ENCODE data around the gene QSOX2.

Gene QSOX2

DNA sequence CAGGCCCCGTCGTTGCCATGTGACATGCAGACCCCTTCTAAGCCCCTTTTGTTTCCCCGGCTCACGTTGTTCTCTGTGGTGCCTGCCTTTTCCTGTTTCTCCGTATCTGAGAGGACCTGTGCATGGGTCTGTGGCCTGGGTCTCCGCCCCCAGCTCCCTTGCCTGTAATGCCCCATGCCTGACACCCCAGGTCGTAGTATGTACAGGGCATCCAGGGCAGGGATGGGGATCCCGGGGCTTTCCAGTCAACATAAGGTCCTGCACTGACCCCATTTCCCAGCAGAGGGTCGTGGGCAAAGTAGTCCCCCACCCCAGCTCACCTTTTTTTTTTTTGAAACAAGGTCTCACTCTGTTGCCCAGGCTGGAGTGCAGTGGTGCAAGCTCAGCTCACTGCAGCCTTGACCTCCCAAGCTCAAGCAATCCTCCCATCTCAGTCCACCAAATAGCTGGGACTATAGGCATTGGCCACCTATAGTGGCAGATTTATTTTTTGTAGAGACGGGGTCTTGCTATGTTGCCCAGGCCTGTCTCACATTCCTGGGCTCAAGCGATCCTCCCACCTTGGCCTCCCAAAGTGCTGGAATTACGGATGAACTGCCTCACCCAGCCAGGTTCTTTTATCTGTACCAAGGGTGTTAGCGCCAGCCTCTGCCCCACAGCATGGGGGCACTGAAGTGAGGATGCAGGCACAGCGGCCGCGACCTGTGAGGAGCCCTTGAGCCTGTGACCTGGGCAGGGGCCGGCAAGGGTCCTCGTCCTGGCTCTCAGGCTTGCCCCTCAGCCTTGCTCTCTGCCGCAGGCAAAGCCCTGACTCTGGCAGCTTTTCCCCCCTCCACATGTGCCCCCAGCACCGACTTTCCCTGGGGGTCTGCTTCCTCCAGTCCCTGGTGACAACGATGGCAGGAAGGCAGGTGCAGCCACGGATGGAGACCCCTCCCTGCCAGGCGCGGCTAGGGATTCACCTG is 19.1 kb upstream of the QSOX2 start:
- no peak for TF ChIP-seq ZNF274 (IDR thresholded peaks at IDR 0.05; ENCODE audit: low read depth, low read length)

DNA sequence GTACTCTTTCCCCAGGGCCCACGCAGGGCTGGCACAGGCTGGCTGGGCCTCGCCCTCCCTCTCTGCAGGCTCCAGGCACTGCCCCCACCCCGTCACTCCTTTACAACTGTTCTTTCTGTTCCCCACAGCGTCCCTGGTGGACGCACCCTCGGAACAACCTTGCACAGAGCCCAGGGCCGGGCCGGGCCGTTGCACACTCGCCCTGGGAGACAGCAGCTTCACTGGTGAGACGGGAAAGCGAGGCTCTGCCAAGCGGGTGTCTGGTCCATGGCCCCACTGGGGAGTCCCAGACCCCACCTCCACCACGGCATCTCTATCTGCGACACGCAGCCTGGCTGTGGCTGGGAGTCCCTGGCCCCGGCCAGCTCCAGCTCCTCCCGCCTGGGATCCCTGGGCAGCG is 18.4 kb upstream of the QSOX2 start:
- TF ChIP-seq ZNF274 (IDR thresholded peaks at IDR 0.05; ENCODE audit: low read depth, low read length): no peak
- no peak overlapping the region for H3K4me3 ChIP-seq (ENCODE audit: low read length)

More for the DNA sequence above, 19.1 kb upstream of the QSOX2 start:
- no peak overlapping the region for H3K4me3 ChIP-seq (ENCODE audit: low read length)

DNA sequence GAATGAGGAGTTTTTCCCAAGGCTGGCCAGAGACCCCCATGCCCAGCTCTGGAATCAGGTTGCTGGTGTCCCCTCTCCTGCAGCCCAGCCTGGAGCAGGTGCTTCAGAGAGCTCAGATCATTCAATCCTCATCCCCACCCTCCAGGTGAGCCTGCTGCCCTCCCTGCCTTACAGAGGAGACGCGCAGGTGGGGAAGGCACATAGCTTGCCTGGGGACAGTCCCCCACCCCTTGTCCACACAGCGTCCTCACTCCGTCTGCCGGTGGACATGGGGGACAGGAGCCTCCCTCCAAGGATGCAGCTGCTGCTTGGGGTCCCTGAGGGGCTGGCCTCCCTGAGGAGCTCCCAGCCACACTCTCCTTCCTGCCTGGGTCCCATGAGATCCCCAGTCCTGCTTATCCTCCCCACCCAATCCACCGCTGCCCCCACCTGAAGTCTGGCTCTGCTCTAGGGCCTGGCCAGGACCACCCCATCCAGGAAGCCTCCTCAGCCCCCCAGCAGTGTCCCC is 17.1 kb upstream of the QSOX2 start:
- no peak overlapping the region for H3K4me3 ChIP-seq (ENCODE audit: low read length)

DNA sequence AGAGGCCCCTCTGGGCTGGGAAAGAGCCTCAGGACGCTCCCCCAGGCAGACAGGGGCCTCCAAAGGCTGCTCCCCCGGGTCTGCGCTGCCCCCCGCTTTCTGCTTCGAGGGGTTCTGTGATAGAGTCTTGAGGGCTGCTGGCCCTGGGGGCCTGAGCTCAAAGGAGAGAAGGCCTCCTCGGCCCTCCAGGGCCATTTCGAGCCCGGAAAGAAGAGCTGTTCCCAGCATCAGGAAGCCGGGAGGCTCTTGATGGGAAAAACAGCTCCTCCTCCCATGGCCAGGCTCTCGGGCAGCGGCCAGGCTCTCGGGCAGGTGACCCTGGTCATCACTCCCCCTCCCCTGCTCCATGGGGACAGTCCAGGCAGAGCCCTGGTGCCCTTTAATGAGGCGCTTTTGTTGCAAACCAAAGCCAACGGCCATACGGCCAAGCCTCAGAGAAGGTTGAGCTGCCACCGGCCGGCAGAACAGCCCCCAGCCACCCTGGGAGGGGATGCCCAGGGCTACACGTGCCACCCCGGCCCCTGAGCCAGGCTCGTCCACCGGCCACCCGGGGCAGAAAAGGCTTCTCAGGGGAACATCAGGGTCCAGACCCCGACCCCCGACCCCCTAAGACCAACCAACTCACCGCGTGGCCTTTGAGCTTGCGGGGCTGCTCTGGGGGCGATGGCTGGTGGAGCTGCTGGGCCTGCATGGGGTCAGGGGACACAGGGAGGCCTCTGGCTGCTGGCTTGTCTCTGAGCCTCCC is 16.2 kb upstream of the QSOX2 start:
- TF ChIP-seq ZNF274 (IDR thresholded peaks at IDR 0.05; ENCODE audit: low read depth, low read length): no peak
- H3K4me3 ChIP-seq (ENCODE audit: low read length): no peak overlapping the region

More for the DNA sequence above, 17.1 kb upstream of the QSOX2 start:
- no peak for TF ChIP-seq ZNF274 (IDR thresholded peaks at IDR 0.05; ENCODE audit: low read depth, low read length)

DNA sequence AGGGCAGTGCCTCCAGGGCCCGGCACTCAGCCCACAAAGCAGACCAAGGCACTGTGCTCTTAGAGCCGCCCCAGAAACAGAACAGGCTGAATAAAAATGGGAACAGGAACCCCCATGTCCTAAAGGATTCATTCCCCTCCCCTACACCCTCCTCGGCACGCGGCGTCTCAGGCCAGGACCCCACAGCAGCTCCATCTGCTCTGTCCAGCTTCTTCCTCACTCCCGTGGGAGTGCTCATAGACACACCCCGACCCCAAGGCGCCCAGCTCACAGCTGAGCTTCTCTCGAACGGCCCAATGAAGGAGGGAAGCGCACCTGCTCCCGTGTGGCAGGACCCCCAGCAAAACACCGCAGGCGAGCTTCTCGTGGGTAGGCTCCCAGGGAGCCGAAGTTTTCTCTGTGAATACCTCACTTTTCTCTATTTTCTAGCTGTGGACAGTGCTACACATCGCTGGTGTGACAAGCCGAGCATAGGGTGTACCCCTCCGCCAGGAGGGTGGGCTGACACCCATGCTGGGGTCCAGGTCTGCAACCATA is 15.4 kb upstream of the QSOX2 start:
- no peak overlapping the region for H3K4me3 ChIP-seq (ENCODE audit: low read length)
- TF ChIP-seq ZNF274 (IDR thresholded peaks at IDR 0.05; ENCODE audit: low read depth, low read length): no peak

DNA sequence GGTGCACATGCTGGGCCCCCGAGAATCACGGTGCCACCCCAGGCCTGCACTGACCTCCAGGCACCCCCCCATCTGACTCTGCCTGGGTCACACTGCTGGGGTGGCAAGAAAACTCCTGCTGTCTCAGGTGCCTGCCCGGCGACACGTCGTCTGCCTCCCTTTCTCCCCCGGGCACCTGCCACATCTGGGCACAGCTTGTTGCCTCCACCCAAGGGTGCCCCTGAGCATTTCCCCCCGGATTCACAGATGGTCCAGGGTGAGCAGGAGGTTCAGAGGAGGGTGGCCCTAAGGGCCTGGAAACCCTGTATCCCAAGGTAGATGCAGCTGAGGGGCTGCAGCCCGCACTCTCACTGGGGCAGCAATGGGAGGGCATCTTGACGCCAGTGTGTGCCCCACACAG is 14.9 kb upstream of the QSOX2 start:
- TF ChIP-seq ZNF274 (IDR thresholded peaks at IDR 0.05; ENCODE audit: low read depth, low read length): no peak
- no peak overlapping the region for H3K4me3 ChIP-seq (ENCODE audit: low read length)

DNA sequence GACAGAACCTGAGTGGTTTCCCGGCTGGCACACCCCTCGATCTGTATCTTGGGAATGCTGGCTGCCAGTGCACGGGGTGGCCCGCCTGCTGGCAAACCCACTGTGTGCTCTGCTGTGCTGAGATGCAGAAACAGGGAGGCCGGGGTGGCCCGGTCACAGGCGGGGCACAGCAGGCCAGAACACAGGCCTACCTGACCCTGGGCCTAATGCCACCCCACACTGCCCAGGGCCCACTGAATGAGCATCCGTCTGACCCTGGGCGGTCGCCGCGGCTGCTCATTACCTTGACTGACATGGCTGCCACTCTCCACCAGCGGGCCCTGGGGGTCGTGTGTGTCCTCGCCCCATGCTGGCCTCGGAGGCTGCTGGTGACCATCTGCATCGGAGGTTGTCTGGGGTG is 14.2 kb upstream of the QSOX2 start:
- H3K4me3 ChIP-seq (ENCODE audit: low read length): no peak overlapping the region

DNA sequence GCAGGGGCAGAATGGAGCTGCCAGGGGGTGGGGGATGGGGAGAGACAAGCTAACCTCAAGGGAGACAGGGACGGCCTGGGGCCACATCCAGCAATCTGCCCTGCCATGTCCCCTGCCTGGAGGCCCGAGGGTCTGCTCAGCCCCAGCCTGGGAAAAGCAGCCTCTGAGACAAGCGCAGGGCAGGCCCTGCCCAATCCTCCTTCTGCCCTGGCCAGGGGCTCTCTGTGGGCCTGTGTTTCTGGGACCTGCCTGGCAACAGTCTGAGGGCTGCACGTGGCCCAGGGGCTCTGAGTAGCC is 13.9 kb upstream of the QSOX2 start:
- no peak for TF ChIP-seq ZNF274 (IDR thresholded peaks at IDR 0.05; ENCODE audit: low read depth, low read length)
- no peak overlapping the region for H3K4me3 ChIP-seq (ENCODE audit: low read length)

More for the DNA sequence above, 14.2 kb upstream of the QSOX2 start:
- no peak for TF ChIP-seq ZNF274 (IDR thresholded peaks at IDR 0.05; ENCODE audit: low read depth, low read length)

DNA sequence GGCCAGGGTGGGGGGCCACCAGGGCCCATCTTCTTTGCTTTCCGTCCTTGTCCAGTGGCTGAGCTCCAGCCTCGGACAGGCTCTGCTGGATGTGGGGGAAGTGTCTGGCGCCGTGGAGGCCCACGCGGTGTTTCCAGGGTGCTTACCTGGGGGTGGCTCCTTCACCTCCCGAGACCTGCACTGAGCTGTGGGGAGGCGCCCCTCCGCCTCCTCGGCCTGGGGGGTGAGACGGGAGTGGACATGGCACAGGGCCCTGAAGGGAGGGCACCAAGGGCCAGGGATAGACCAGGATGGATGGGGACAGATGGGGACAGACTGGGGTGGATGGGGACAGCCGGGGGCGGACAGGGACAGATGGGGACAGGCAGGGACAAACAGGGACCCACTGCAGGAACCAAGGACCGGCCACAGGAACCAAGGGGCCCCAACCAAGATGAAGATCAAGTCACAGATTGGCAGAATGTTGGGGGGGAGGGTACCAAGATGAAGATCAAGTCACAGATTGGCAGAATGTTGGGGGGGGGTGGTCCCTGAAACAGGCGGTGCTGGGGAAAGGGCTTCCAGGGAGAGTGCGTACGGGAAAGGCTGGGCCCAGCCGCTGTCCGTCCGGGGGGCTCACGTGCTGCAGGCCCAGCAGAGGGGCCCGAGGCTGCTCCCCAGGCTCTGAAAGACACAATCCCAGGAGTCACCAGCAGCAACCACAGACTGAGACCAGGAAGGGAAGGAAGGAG is 13.3 kb upstream of the QSOX2 start:
- no peak overlapping the region for H3K4me3 ChIP-seq (ENCODE audit: low read length)
- TF ChIP-seq ZNF274 (IDR thresholded peaks at IDR 0.05; ENCODE audit: low read depth, low read length): no peak

DNA sequence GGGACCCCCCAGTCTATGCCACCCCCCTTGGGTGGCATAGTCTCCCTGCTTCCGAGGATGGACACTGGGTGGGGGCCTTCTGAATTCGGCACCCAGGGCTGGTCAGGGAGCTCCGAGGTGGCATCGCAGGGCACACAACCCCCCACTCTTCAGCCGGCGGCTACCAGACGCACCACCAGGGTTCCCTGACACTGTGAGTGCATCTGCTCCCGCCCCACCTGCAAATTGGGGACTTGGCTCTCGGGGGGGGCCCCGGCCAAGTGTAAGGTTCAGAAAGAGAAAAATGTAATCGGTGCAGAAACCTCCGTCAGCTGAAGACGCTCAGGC is 12.7 kb upstream of the QSOX2 start:
- TF ChIP-seq ZNF274 (IDR thresholded peaks at IDR 0.05; ENCODE audit: low read depth, low read length): no peak
- no peak overlapping the region for H3K4me3 ChIP-seq (ENCODE audit: low read length)

DNA sequence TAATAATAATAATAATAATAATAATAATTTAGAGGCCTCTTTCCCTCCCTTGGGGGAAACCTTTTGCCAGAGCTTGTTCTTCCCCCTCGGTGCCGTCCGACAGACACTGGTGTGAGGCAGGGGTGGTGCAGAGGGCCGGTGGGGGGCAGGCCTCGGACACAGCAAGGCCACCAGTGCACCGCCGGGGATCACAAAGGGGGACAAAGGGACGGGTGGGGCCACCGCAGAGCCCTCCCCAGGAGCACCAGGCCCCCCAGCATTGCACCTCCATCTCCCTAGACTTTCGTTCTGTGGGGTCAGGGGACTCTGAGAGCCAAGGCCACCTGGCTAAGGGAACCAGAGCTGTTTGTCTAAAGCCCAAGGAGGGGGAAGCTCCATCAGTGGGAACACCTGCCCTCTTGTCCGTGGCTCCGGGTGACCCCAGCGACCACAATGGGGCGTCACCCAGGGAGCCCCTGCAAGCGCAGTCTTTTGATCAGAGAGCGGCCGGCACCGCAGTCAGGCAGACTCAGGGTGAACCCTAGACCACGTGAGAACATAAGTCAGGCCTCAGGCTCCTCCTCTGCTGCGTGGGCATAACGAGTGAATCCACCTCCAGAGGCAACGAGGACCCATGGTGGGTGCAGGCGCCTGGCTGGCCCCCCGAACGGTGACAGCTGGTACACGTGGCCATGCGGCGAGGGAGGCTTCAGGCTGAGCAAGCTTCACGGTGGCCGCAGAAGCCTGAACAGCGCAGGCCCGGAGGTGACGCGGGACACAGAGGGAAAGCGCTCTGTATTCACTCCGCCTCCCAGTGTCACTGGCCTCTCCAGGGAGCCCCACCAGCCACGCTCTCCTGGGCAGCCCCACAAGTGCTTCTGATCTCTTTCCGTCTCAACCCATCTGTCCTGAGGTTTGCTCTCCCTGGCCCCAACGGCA is 12.0 kb upstream of the QSOX2 start:
- no peak overlapping the region for H3K4me3 ChIP-seq (ENCODE audit: low read length)
- no peak for TF ChIP-seq ZNF274 (IDR thresholded peaks at IDR 0.05; ENCODE audit: low read depth, low read length)

DNA sequence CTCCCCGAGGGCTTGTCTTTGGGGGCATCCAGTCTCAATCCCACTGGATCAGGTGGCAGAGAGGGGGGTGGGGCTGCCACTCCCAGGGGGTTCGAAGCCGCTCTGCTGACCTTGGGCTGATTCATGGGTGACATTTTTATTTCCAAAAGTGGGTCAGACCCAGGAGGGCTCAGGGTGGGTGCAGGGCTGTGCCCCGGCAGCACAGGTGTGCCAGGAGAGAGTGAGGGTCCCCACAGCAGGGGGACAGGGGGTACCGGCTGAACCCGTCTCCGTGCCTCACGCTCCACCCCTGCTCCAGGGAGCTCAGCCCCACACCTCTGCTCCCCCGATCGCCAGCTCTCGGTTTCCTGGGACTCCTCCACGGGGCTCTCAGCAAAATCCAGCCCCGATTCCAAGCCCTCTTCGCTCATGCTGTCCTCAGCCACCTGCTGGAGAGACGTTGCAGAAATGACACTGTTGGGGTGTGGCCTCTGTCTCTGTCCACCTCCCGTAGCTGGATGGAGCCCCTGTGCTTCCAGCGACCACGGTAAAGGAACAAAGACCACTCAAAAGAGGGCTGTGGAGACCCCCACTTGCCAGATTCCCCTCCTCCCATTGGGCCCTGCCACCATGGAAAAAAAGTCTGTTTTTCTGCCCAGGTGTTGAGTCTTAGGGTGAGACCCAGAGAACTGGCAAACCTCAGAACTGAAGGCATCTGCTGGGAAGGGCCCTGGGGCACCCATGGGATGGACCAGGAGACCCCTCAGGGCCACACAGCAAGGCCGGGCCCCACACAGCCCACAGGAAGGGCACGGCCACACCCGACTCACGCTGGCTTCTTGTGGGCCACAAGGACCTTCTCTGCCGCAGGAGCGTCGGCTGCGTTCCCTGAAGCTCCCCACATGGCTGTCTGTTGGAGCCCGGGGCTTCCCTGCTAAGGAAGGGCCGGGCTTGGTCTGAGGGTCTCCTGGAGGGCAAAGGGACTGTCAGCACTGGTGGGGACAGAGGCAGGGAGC is 10.6 kb upstream of the QSOX2 start:
- no peak for TF ChIP-seq ZNF274 (IDR thresholded peaks at IDR 0.05; ENCODE audit: low read depth, low read length)

More for the DNA sequence above, 10.6 kb upstream of the QSOX2 start:
- no peak overlapping the region for H3K4me3 ChIP-seq (ENCODE audit: low read length)

All from GM08714 (cell line).